Glutamatergic neuron (in vitro differentiated cells): ENCODE data around the gene NEUROD2. TPM values are rescaled to one million over a fixed set of nuclear protein-coding genes. Genes with fewer than 3 reads are reported as not detected.

Source experiments
- DNase-seq: peaks from one replicate; pipeline ENCODE4 v3.0.0; 2022
- H3K27ac Mint-ChIP-seq: one replicate; pipeline ENCODE4 v1.8.0; 2020; ENCODE audit warnings: mild to moderate bottlenecking, mixed read lengths, inconsistent platforms; ENCODE audit not compliant: unreplicated experiment
- H3K27me3 Mint-ChIP-seq: one replicate; pipeline ENCODE4 v1.8.0; 2020; ENCODE audit warnings: mild to moderate bottlenecking, moderate library complexity, mixed read lengths, inconsistent platforms; ENCODE audit not compliant: unreplicated experiment
- H3K36me3 Mint-ChIP-seq: one replicate; pipeline ENCODE4 v1.8.0; 2020; ENCODE audit warnings: mild to moderate bottlenecking, mixed read lengths, inconsistent platforms; ENCODE audit not compliant: unreplicated experiment
- H3K4me1 Mint-ChIP-seq: one replicate; pipeline ENCODE4 v1.8.0; 2020; ENCODE audit warnings: mild to moderate bottlenecking, low read depth, mixed read lengths, inconsistent platforms; ENCODE audit not compliant: unreplicated experiment
- H3K4me3 Mint-ChIP-seq: one replicate; pipeline ENCODE4 v1.8.0; 2020; ENCODE audit warnings: mild to moderate bottlenecking, mixed read lengths, inconsistent platforms; ENCODE audit not compliant: unreplicated experiment
- H3K9me3 Mint-ChIP-seq: one replicate; pipeline ENCODE4 v1.8.0; 2020; ENCODE audit warnings: mild to moderate bottlenecking, moderate library complexity, mixed read lengths, inconsistent platforms; ENCODE audit not compliant: unreplicated experiment
- CTCF ChIP-seq: fragments of 200-600 bp; sonication (generic); IDR thresholded peaks from one replicate; pipeline ENCODE4 v1.5.0; 2021; ENCODE audit not compliant: partially characterized antibody, unreplicated experiment
- total RNA-seq: library from RNA; stranded (reverse); fragmentation: NEBNext Ultra II Directional; extraction: Animal tissue kit (Norgen Biotek cat#: 25700); gene quantifications from one replicate; pipeline ENCODE4 v1.2.1, GENCODE V29; 2021; ENCODE audit not compliant: unreplicated experiment

NEUROD2 gene
- total RNA-seq, 1 donor from 2014 or later: 6.3 TPM

GRCh38 chr17:39576187-39576586 is 31.5 kb downstream of the NEUROD2 start:
- Mint-ChIP-seq H3K36me3 (peaks cover 6% of the 10 kb centered on the region), H3K27me3 (peaks cover 7% of the 10 kb centered on the region), H3K4me1 (no peaks in the 10 kb centered on the region), H3K27ac (no peak overlapping the region), H3K9me3 (peaks cover 2% of the 10 kb centered on the region), H3K4me3 (no peak overlapping the region)
- TF ChIP-seq CTCF: peak; percentile 62
- peak; percentile 51 for DNase-seq

- H3K36me3 Mint-ChIP-seq: peaks cover 9% of the 10 kb centered on the region
- H3K27ac Mint-ChIP-seq: peak overlapping the region; percentile 81
- peak overlapping the region; percentile 89 for H3K4me3 Mint-ChIP-seq
- H3K9me3 Mint-ChIP-seq: peaks cover 4% of the 10 kb centered on the region
- H3K4me1 Mint-ChIP-seq: no peaks in the 10 kb centered on the region
- peaks cover 10% of the 10 kb centered on the region for H3K27me3 Mint-ChIP-seq
- TF ChIP-seq CTCF: no peak
- peak; percentile 79 for DNase-seq
Measured at GRCh38 chr17:39573447-39574298, 34.0 kb downstream of the NEUROD2 start.

GRCh38 chr17:39572121-39572520 is 35.6 kb downstream of the NEUROD2 start:
- no peak for TF ChIP-seq CTCF
- H3K27me3 Mint-ChIP-seq: peaks cover 10% of the 10 kb centered on the region
- H3K4me3 Mint-ChIP-seq: no peak overlapping the region
- H3K36me3 Mint-ChIP-seq: peaks cover 19% of the 10 kb centered on the region
- no peaks in the 10 kb centered on the region for H3K4me1 Mint-ChIP-seq
- peaks cover 7% of the 10 kb centered on the region for H3K9me3 Mint-ChIP-seq
- DNase-seq: no peak
- no peak overlapping the region for H3K27ac Mint-ChIP-seq

GRCh38 chr17:39569126-39569525 is 38.6 kb downstream of the NEUROD2 start:
- no peak for TF ChIP-seq CTCF
- peaks cover 10% of the 10 kb centered on the region for H3K27me3 Mint-ChIP-seq
- H3K4me1 Mint-ChIP-seq: no peaks in the 10 kb centered on the region
- peaks cover 21% of the 10 kb centered on the region for H3K36me3 Mint-ChIP-seq
- no peak for DNase-seq
- H3K4me3 Mint-ChIP-seq: no peak overlapping the region
- peaks cover 5% of the 10 kb centered on the region for H3K9me3 Mint-ChIP-seq
- no peak overlapping the region for H3K27ac Mint-ChIP-seq

GRCh38 chr17:39568702-39569101 is 39.0 kb downstream of the NEUROD2 start:
- Mint-ChIP-seq H3K9me3 (peaks cover 5% of the 10 kb centered on the region), H3K36me3 (peaks cover 21% of the 10 kb centered on the region), H3K4me1 (peaks cover 3% of the 10 kb centered on the region), H3K4me3 (no peak overlapping the region), H3K27ac (no peak overlapping the region), H3K27me3 (peaks cover 8% of the 10 kb centered on the region)
- no peak for TF ChIP-seq CTCF
- DNase-seq: no peak
